ENCODE results near the gene CLN5. TPM values are rescaled to one million over a fixed set of nuclear protein-coding genes. Genes with fewer than 3 reads are reported as not detected.

The CLN5 gene
- total RNA-seq, 1 experiment from 2014 or later: 21.4 TPM

GRCh38 chr13:76968041-76968440, 23.8 kb upstream of the CLN5 start:
- TF ChIP-seq REST (IDR thresholded peaks at IDR 0.05; ENCODE audit: insufficient read depth in 1 of 2, low read depth in 2 of 2, low read length in 1 of 2): no peak
- no peak for TF ChIP-seq CTCF (IDR thresholded peaks at IDR 0.05)
- no peak for TF ChIP-seq SIN3A (IDR thresholded peaks at IDR 0.05; ENCODE audit: borderline replicate concordance, insufficient read depth, low read depth, low read length)
- in situ Hi-C loops (cut with HindIII; ENCODE audit: low pct_unique_long_range_greater_than_20kb, low sequenced_read_pairs): no loop called here
- no peaks in the 10 kb centered on the region for H3K36me3 ChIP-seq (ENCODE audit: control insufficient read depth, insufficient read depth, low read length)
- H3K4me3 ChIP-seq (ENCODE audit: low read depth in 2 of 2, low read length in 2 of 2): no peak overlapping the region
- H3K4me1 ChIP-seq (ENCODE audit: control insufficient read depth, insufficient read depth, low read length): no peaks in the 10 kb centered on the region
- intact Hi-C loops (cut with micrococcal nuclease; ENCODE audit: unreplicated experiment): no loop called here
- ChIA-PET POLR2A (no interaction called here), CTCF (no interaction called here)
- no peaks in the 10 kb centered on the region for H3K9me3 ChIP-seq (ENCODE audit: control insufficient read depth, insufficient read depth, low read depth, low read length)
- H3K27me3 ChIP-seq (ENCODE audit: control insufficient read depth, insufficient read depth, low read length): no peaks in the 10 kb centered on the region
- BruUV-seq (replicated peaks): no TSS peak
- ATAC-seq (no peak), DNase-seq (ENCODE audit: low read depth, low spot score) (no peak)
- H3K27ac ChIP-seq (ENCODE audit: low read length): no peak overlapping the region

DNA sequence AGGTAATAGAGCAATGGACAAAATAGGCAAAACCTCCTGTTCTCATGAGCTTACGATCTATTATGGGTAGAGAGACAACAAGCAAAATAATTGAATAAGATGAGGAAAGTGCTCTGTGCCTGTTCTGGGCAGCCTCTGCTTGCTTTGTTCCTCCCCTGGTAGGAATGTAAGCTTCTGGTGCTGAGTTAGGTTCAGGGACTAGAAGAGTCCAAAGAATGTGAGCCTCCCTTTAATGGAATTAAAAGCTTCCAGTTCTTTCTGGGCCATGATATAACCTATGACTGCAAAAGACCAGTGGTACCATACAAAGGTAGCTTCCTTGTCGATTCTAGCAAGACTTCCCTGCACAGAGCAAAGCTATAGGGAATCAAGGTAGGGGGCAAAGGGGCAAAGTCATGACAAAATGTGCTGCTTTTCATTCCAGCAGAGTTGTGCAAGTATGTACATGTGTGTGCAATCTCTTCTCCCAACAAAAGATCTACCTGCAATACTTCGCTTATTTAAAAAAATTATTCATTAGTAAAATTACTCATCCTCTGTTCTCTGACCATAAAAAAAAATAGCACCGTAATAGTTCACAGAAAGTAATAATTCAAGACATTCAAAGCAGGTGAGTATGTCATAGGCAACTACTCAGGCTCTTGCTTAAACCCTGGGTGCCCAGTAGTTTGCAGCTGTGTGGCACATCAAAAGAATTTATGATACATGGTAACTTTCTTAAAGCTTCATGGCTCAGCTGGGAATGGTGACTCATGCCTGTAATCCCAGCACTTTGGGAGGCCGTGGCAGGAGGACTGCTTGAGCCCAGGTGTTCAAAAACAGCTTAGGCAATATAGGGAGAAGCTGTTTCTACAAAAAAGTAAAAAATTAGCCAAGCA, 22.2 kb upstream of the CLN5 start:
- ChIA-PET CTCF (no interaction called here), POLR2A (interaction anchor here (0.6 kb wide), 1 partner anchor 99 kb away, joined by 3 read pairs; no protein-coding TSS in a partner anchor)

DNA sequence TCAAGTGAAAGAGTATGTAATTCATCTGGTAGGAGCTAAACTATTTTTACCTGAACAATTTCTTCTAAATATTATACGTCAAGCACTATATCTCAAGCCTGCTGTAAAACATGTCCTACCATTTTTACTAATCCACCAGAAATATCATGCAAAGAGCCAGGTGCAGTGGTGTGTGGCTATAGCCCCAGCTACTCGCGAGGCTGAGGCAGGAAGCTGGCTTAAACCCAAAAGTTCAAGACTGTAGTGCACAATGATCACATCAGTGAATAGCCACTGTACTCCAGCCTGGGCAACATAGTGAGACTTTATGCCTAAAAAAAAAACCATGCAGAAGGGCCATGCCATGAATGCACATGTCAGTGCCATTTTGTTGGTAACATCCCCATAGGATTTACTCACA, 20.7 kb upstream of the CLN5 start:
- intact Hi-C loops (cut with micrococcal nuclease; ENCODE audit: unreplicated experiment): no loop called here
- no peak for DNase-seq (ENCODE audit: low read depth, low spot score)
- CTCF ChIA-PET: no interaction called here

More for the DNA sequence above, 22.2 kb upstream of the CLN5 start:
- no peak for DNase-seq (ENCODE audit: low read depth, low spot score)
- no peak overlapping the region for H3K4me3 ChIP-seq (ENCODE audit: low read depth in 2 of 2, low read length in 2 of 2)
- intact Hi-C loops (cut with micrococcal nuclease; ENCODE audit: unreplicated experiment) (no loop called here), in situ Hi-C loops (cut with HindIII; ENCODE audit: low pct_unique_long_range_greater_than_20kb, low sequenced_read_pairs) (no loop called here)
- H3K4me1 ChIP-seq (ENCODE audit: control insufficient read depth, insufficient read depth, low read length): no peaks in the 10 kb centered on the region
- BruUV-seq (replicated peaks): no TSS peak
- H3K27ac ChIP-seq (ENCODE audit: low read length): no peak overlapping the region
- TF ChIP-seq POLR2AphosphoS5 (IDR thresholded peaks at IDR 0.05; ENCODE audit: low read depth, low read length): no peak
- no peaks in the 10 kb centered on the region for H3K36me3 ChIP-seq (ENCODE audit: control insufficient read depth, insufficient read depth, low read length)
- ATAC-seq: no peak
- no peaks in the 10 kb centered on the region for H3K9me3 ChIP-seq (ENCODE audit: control insufficient read depth, insufficient read depth, low read depth, low read length)
- H3K27me3 ChIP-seq (ENCODE audit: control insufficient read depth, insufficient read depth, low read length): no peaks in the 10 kb centered on the region

More for the DNA sequence above, 20.7 kb upstream of the CLN5 start:
- TF ChIP-seq CTCF (IDR thresholded peaks at IDR 0.05) (no peak), REST (IDR thresholded peaks at IDR 0.05; ENCODE audit: insufficient read depth in 1 of 2, low read depth in 2 of 2, low read length in 1 of 2) (no peak), TCF7L2 (IDR thresholded peaks at IDR 0.05; ENCODE audit: low read depth, low read length) (no peak), POLR2AphosphoS5 (IDR thresholded peaks at IDR 0.05; ENCODE audit: low read depth, low read length) (no peak), SIN3A (IDR thresholded peaks at IDR 0.05; ENCODE audit: borderline replicate concordance, insufficient read depth, low read depth, low read length) (no peak)
- Histone ChIP-seq H3K4me1 (ENCODE audit: control insufficient read depth, insufficient read depth, low read length) (no peaks in the 10 kb centered on the region), H3K27me3 (ENCODE audit: control insufficient read depth, insufficient read depth, low read length) (no peaks in the 10 kb centered on the region), H3K27ac (ENCODE audit: low read length) (no peak overlapping the region), H3K9me3 (ENCODE audit: control insufficient read depth, insufficient read depth, low read depth, low read length) (no peaks in the 10 kb centered on the region), H3K4me3 (ENCODE audit: low read depth in 2 of 2, low read length in 2 of 2) (no peak overlapping the region), H3K36me3 (ENCODE audit: control insufficient read depth, insufficient read depth, low read length) (no peaks in the 10 kb centered on the region)
- in situ Hi-C loops (cut with HindIII; ENCODE audit: low pct_unique_long_range_greater_than_20kb, low sequenced_read_pairs): no loop called here
- POLR2A ChIA-PET: no interaction called here
- no TSS peak for BruUV-seq (replicated peaks)
- no peak for ATAC-seq
